H1 (cell line): ENCODE data around the gene ITPR1. TPM values are rescaled to one million over a fixed set of nuclear protein-coding genes. Genes with fewer than 3 reads are reported as not detected.
"Not testable (repeated sequence)": the region's sequence is repeated elsewhere in the genome, so short reads cannot be mapped to it uniquely, and the experiment has no call there.

Experiments used
- CTCF ChIA-PET: fragments of 300-600 bp; sonication (Branson Sonifier 250); formaldehyde crosslinking; loops from one replicate; lab custom pipeline; 2021; ENCODE audit not compliant: partially characterized antibody; lab: Charles Lee
- POLR2A ChIA-PET: fragments of 300-600 bp; sonication (Branson Sonifier 250); formaldehyde crosslinking; loops from one replicate; lab custom pipeline; 2021; ENCODE audit warnings: inconsistent platforms; ENCODE audit not compliant: partially characterized antibody; lab: Charles Lee
- DNase-seq, 2 experiments: peaks; one replicate each; pipeline versions ENCODE4 v3.0.0 to v3.0.0-alpha.2; 2010 to 2022; ENCODE audit warnings: low spot score in 2 of 2, low read depth in 1 of 2, mixed read lengths in 1 of 2
- FAIRE-seq: peaks from 2 replicates; lab custom pipeline; 2011; peaks lifted over from hg19 to GRCh38; lab: Jason Lieb, UNC
- H2AFZ ChIP-seq: 2 replicates; pipeline ENCODE4 v1.8.1; 2012; ENCODE audit warnings: low read length, inconsistent platforms
- H2AK5ac ChIP-seq: 2 replicates; pipeline ENCODE4 v1.6.1; 2013; ENCODE audit warnings: low read depth, low read length
- H2BK120ac ChIP-seq: replicated peaks from 2 replicates; pipeline ENCODE3; 2013; ENCODE audit warnings: low read depth, low read length, inconsistent platforms
- H2BK12ac ChIP-seq: 2 replicates; pipeline ENCODE4 v1.6.1; 2013; ENCODE audit warnings: low read depth, low read length
- H2BK15ac ChIP-seq: 2 replicates; pipeline ENCODE4 v1.6.1; 2013; ENCODE audit warnings: low read length
- H2BK20ac ChIP-seq: 2 replicates; pipeline ENCODE4 v1.6.1; 2013; ENCODE audit warnings: low read length
- H2BK5ac ChIP-seq: 2 replicates; pipeline ENCODE4 v1.6.1; 2013; ENCODE audit warnings: low read depth, low read length
- H3K14ac ChIP-seq: 2 replicates; pipeline ENCODE4 v1.6.1; 2013; ENCODE audit warnings: inconsistent platforms; ENCODE audit not compliant: insufficient read length
- H3K18ac ChIP-seq: 2 replicates; pipeline ENCODE4 v1.6.1; 2013; ENCODE audit warnings: low read length; ENCODE audit errors: extremely low read depth
- H3K23ac ChIP-seq: 2 replicates; pipeline ENCODE4 v1.6.1; 2013; ENCODE audit warnings: inconsistent platforms; ENCODE audit not compliant: insufficient read length
- H3K23me2 ChIP-seq: 2 replicates; pipeline ENCODE4 v1.6.1; 2013; ENCODE audit warnings: low read depth, low read length
- H3K27ac ChIP-seq: 2 replicates; pipeline ENCODE4 v1.6.1; 2011; ENCODE audit warnings: low read depth, low read length, inconsistent platforms
- H3K27me3 ChIP-seq, 4 experiments: replicated peaks in 1 of 4; 1 replicate in 1 of 4; 2 replicates in 3 of 4; pipeline versions ENCODE4 v1.6.1 to v1.8.1; 2011 to 2013; ENCODE audit warnings: low read length in 3 of 4, mild to moderate bottlenecking in 3 of 4, inconsistent platforms in 2 of 4, mixed read lengths in 2 of 4, moderate library complexity in 1 of 4; ENCODE audit not compliant: control insufficient read depth in 3 of 4, insufficient read depth in 3 of 4; ENCODE audit errors: extremely low read depth in 1 of 4
- H3K36me3 ChIP-seq, 4 experiments: 2 replicates each; pipeline versions ENCODE4 v1.6.1 to v1.8.1; 2011 to 2013; ENCODE audit warnings: mild to moderate bottlenecking in 4 of 4, low read length in 3 of 4, moderate library complexity in 2 of 4, control low read depth in 1 of 4, inconsistent platforms in 1 of 4; ENCODE audit not compliant: insufficient read depth in 4 of 4, control insufficient read depth in 2 of 4
- H3K4ac ChIP-seq: replicated peaks from 2 replicates; pipeline ENCODE3; 2013; ENCODE audit warnings: low read length, low read depth, mixed read lengths, inconsistent platforms; ENCODE audit not compliant: insufficient read length
- H3K4me1 ChIP-seq, 4 experiments: replicated peaks in 1 of 4; 1 replicate in 1 of 4; 2 replicates in 3 of 4; pipeline versions ENCODE4 v1.6.1 to v1.8.1; 2011 to 2013; ENCODE audit warnings: low read length in 3 of 4, inconsistent platforms in 2 of 4, mixed read lengths in 1 of 4; ENCODE audit not compliant: insufficient read depth in 4 of 4, control insufficient read depth in 3 of 4
- H3K4me2 ChIP-seq, 2 experiments: 2 replicates each; pipeline versions ENCODE4 v1.6.1 to v1.8.1; 2011 to 2013; ENCODE audit warnings: low read depth in 2 of 2, low read length in 2 of 2, control low read depth in 1 of 2, inconsistent platforms in 1 of 2, mild to moderate bottlenecking in 1 of 2; ENCODE audit not compliant: insufficient read depth in 1 of 2
- H3K4me3 ChIP-seq, 4 experiments: fragments of 200-600, 300-600 bp in 1 of 4; sonication (generic), shearing (Covaris generic), sonication (Bioruptor Twin) in 1 of 4; 2 replicates each; pipeline versions ENCODE4 v1.5.1 to v1.8.1; 2011 to 2016; ENCODE audit warnings: low read length in 4 of 4, low read depth in 3 of 4, control low read depth in 2 of 4, inconsistent platforms in 2 of 4, mild to moderate bottlenecking in 2 of 4, mixed read lengths in 1 of 4, moderate library complexity in 1 of 4; ENCODE audit not compliant: insufficient read depth in 2 of 4; ENCODE audit errors: extremely low read depth in 1 of 4
- H3K56ac ChIP-seq: replicated peaks from 2 replicates; pipeline ENCODE3; 2013; ENCODE audit warnings: low read depth, mild to moderate bottlenecking, mixed read lengths, low read length, inconsistent platforms; ENCODE audit not compliant: insufficient read length
- H3K79me1 ChIP-seq: 2 replicates; pipeline ENCODE4 v1.6.1; 2013; ENCODE audit warnings: low read depth, low read length, control low read depth
- H3K79me2 ChIP-seq, 2 experiments: 2 replicates each; pipeline versions ENCODE4 v1.6.1 to v1.8.1; 2012 to 2013; ENCODE audit warnings: low read length in 2 of 2, mild to moderate bottlenecking in 2 of 2, inconsistent platforms in 1 of 2; ENCODE audit not compliant: insufficient read depth in 2 of 2, control insufficient read depth in 1 of 2
- H3K9ac ChIP-seq, 4 experiments: replicated peaks in 1 of 4; 1 replicate in 1 of 4; 2 replicates in 3 of 4; pipeline versions ENCODE4 v1.6.1 to v1.8.1; 2011 to 2013; ENCODE audit warnings: low read depth in 3 of 4, low read length in 3 of 4, control low read depth in 2 of 4, mild to moderate bottlenecking in 2 of 4, moderate library complexity in 2 of 4, inconsistent platforms in 1 of 4; ENCODE audit errors: extremely low read depth in 1 of 4
- H3K9me3 ChIP-seq, 2 experiments: 2 replicates each; pipeline versions ENCODE4 v1.6.1 to v1.8.1; 2012 to 2013; ENCODE audit warnings: mild to moderate bottlenecking in 2 of 2, moderate library complexity in 2 of 2, control low read depth in 1 of 2, inconsistent platforms in 1 of 2, low read depth in 1 of 2, low read length in 1 of 2, mixed read lengths in 1 of 2; ENCODE audit not compliant: insufficient read depth in 2 of 2
- H4K20me1 ChIP-seq, 2 experiments: replicated peaks in 1 of 2; 2 replicates each; pipeline versions ENCODE3 to v1.8.1; 2011 to 2013; ENCODE audit warnings: inconsistent platforms in 2 of 2, low read length in 2 of 2, mild to moderate bottlenecking in 1 of 2; ENCODE audit not compliant: insufficient read depth in 2 of 2, control insufficient read depth in 1 of 2
- H4K5ac ChIP-seq: 2 replicates; pipeline ENCODE4 v1.6.1; 2013; ENCODE audit warnings: low read length, low read depth, mixed read lengths, inconsistent platforms; ENCODE audit not compliant: insufficient read length
- H4K8ac ChIP-seq: 2 replicates; pipeline ENCODE4 v1.8.0; 2013; ENCODE audit warnings: mild to moderate bottlenecking, moderate library complexity, low read length, inconsistent platforms; ENCODE audit not compliant: insufficient read depth; ENCODE audit errors: extremely low read depth
- H4K91ac ChIP-seq: replicated peaks from 2 replicates; pipeline ENCODE3; 2013; ENCODE audit warnings: low read length, mixed read lengths, inconsistent platforms; ENCODE audit not compliant: insufficient read length
- WGBS, 2 experiments: shearing (Covaris generic) in 1 of 2; methylation state at CpG; one replicate each; pipeline versions ENCODE4 v1.1.6 to v1.1.7; 2013 to 2015; ENCODE audit warnings: low lambda C conversion rate in 2 of 2, mixed read lengths in 2 of 2, inconsistent platforms in 1 of 2, low coverage in 1 of 2, missing lambda C conversion rate in 1 of 2; ENCODE audit not compliant: insufficient replicate concordance in 2 of 2, insufficient coverage in 1 of 2, insufficient read length in 1 of 2; ENCODE audit errors: extremely low coverage in 1 of 2, missing lambda C conversion rate in 1 of 2; 5-methylcytosine and 5-hydroxymethylcytosine counted together
- polyA plus RNA-seq, 7 experiments: library from polyadenylated mRNA; depleted of rRNA in 3 of 7; stranded (reverse) in 5 of 7; unstranded in 2 of 7; fragments of >200 nt in 5 of 7; fragments of 200-250 nt in 2 of 7; gene quantifications; 1 replicate in 5 of 7; 2 replicates in 1 of 7; 4 replicates in 1 of 7; pipeline versions ENCODE4 v1.2.1 to v1.2.3, GENCODE V29; 2011 to 2013; ENCODE audit warnings: missing spikeins in 2 of 7, mixed read lengths in 2 of 7
- total RNA-seq: library from RNA; stranded (reverse); fragmentation: NEBNext Ultra II Directional; extraction: Animal tissue kit (Norgen Biotek cat#: 25700); gene quantifications from 2 replicates; pipeline ENCODE4 v1.2.1, GENCODE V29; 2021

Gene ITPR1
- total and polyA plus RNA-seq, 2 of the 8 experiments (the other 6 are each of a cell fraction or from before 2014, with no cell fraction given) = 2.5 to 16.3 TPM

DNA sequence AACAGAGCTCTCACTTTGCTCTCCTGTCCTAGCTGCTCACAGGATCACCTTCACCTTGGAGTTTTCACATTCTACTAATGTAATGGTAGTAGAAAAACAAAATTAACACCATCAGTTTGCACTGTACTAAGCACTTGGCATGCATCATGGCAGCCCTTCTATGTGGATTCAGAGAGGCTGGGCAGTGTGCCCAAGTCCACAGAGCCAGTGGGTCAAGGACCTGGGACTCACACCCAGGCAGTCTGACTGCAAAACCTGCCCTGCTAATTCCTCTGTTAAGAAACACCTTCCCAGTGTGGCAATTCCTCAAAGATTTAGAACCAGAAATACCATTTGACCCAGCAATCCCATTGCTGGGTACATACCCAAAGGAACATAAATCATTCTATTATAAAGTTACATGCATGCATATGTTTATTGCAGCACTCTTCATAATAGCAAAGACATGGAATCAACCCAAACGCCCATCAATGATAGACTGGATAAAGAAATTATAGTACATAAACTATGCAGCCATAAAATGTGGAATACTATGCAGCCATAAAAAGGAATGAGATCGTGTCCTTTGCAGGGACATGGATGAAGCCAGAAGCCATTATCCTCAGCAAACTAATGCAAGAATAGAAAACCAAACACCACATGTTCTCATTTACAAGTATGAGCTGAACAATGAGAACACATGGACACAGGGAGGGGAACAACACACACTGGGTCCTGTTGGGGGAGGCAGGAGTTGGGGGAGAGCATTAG is 269.5 kb downstream of the ITPR1 start:
- DNase-seq, H3K4me2 ChIP-seq, H2BK12ac ChIP-seq, H3K23ac ChIP-seq, FAIRE-seq, H3K4me1 ChIP-seq, H2BK20ac ChIP-seq, H3K14ac ChIP-seq, POLR2A ChIA-PET, H3K4me3 ChIP-seq, H3K18ac ChIP-seq, H3K27ac ChIP-seq, H3K36me3 ChIP-seq, H2BK5ac ChIP-seq, H2AFZ ChIP-seq, H4K5ac ChIP-seq, H2BK15ac ChIP-seq, H3K4ac ChIP-seq, H4K20me1 ChIP-seq, H4K91ac ChIP-seq, H3K23me2 ChIP-seq, H3K9ac ChIP-seq, H3K79me2 ChIP-seq, H3K56ac ChIP-seq, H2BK120ac ChIP-seq, H3K79me1 ChIP-seq, H2AK5ac ChIP-seq, H3K27me3 ChIP-seq, H4K8ac ChIP-seq: not testable (repeated sequence)
- CTCF ChIA-PET = interaction anchor here (1.2 to 1.5 kb wide), 4 partner anchors 9 to 51 kb away, joined by 3 to 4 read pairs (median 3); no protein-coding TSS in a partner anchor
- WGBS, 2 experiments = 94% methylated on average over 2 of the region's 2 CpGs; no CpG with 5 or more reads in 1 of the 2 experiments
- H3K9me3 ChIP-seq = peaks cover 0 to 13% of the 10 kb centered on the region in 2 experiments
